Hematopoietic multipotent progenitor cell treated with erythropoietin and hydrocortisone succinate and interleukin-3 and kit ligand, for 4 days (in vitro differentiated cells): Measurements from ENCODE around the gene ZNF215.
A peak's percentile ranks its signal among the peaks of the same experiment; 100 is the strongest.
"Not testable (repeated sequence)": the region's sequence is repeated elsewhere in the genome, so short reads cannot be mapped to it uniquely, and the experiment has no call there.

Experiments used
- DNase-seq: peaks from one replicate; pipeline ENCODE4 v3.0.0-alpha.2; 2015

The ZNF215 gene

DNA sequence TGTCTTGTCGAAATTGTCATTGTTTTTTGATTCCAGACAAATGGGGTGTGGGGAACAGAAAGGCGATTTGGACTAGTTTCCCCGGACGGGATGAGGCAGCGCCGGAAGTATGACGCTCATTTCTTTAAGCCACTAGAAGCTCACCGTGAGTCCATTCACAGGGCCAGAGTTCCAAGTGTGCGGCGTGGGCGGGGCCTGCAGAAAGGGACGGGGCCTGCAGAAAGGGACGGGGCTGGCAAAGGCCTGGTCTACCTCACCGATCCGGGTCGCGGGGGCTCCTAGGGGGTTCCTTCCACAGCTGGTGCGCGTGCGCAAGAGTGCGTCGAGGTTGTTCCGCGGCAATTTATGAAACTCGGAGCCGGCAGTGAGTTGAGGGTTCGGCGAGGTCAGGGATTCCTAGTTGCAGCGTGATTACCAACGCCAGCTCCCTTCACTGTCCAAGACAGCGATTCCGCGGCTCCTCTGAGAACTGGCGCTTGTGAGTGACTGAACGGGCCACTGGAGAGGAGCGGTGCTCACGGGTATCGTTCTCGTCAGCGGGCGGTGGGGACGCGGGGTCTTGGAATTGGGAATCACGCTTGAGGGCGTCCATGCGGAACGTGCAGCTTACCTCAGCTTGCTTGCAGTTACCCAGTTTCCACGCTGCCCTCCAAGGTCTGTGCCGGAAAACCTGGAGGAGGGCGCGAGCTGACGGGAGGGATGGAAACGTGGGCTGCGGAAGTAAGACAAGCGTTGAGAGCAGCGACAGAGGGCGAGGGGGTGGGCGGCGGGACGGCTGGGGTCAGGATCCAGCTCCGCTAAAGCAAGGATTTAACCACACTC lies at the start of gene ZNF215:
ZNF215 (plus strand) TSS at position 219 of the 822 bp plus-strand sequence. CDS start 5,847 bp downstream, outside the sequence.
- DNase-seq: peak; percentile 95

DNA sequence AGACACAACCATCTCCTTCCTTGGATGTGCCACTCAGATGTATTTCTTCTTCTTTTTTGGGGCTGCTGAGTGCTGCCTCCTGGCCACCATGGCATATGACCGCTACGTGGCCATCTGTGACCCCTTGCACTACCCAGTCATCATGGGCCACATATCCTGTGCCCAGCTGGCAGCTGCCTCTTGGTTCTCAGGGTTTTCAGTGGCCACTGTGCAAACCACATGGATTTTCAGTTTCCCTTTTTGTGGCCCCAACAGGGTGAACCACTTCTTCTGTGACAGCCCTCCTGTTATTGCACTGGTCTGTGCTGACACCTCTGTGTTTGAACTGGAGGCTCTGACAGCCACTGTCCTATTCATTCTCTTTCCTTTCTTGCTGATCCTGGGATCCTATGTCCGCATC lies 49.3 kb upstream of the ZNF215 start:
- DNase-seq: no peak

DNA sequence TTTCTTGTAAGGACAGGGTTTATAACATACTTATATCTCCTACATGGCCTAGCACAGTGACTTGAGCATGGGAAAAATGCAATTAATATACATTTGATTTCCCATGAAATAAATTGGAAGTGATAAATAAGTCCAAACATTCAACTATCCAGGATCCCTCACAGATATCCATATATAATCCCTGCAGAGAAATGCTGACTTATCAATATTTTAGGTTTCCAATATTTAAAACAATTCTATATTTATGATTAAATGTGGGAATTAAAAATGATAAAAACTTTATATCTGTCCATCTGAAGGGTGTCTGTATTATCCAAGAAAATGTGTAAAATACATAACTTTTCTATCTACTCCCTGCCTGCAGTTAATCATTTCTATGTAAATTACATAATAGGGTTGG lies 43.5 kb upstream of the ZNF215 start:
- DNase-seq: no peak

DNA sequence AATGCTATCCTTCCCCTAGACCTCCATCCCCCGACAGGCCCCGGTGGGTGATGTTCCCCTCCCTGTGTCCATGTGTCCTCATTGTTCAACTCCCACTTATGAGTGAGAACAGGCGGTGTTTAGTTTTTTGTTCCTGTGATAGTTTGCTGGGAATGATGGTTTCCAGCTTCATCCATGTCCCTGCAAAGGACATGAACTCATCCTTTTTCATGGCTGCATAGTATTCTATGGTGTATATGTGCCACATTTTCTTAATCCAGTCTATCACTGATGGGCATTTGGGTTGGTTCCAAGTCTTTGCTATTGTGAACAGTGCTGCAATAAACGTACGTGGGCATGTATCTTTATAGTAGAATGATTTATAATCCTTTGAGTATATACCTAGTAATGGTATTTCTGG lies 38.5 kb upstream of the ZNF215 start:
- DNase-seq: not testable (repeated sequence)

DNA sequence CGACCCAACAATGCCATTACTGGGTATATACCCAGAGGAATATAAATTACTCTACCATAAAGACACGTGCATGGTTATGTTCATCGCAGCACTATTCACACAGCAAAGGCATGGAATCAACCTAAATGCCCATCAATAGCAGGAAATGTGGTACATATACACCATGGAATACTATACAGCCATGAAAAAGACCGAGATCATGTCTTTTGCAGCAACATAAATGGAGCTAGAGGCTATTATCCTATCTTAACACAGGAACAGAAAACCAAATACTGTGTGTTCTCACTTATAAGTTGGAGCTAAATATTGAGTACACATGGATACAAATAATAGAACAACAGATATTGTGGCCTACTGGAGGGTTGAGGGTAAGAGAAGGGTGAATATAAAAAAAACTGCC lies 37.4 kb upstream of the ZNF215 start:
- DNase-seq: no peak

DNA sequence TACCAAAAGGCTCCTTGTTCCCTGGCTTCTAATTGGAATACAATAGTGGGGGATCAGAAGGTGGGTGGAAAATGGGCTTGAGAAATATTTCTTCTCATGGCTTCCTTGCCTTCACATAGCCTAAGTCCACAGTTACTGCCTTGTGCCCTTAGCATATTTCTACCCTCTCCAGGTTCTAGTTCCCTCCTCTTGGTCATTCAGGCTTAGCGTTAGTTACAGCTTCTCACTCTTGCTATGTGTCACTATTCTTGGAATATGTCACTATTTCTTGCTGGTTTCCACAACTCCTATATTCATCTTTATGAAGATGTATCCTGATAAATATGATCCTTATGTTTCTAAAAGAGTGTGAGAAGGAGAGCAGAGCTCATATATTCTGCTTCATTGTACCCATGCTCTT lies 36.4 kb upstream of the ZNF215 start:
- no peak for DNase-seq

DNA sequence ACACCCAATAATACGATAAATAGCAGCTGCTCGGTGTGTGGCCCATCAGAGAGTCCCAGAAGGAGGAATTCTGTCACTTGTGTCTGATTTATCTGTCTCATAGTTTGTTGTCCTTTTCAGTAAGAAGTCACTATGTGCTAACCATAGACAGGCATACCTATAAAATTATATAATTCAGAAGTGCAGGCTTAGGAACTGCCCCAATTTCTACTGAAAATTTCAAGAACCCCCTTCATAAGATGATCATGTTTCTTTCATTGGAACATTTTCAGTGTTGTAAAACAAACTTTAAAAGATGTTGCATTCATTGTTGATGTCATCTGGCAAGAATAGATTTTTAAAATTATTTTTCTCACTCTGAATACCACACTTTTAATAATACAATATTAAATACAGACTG lies 33.8 kb upstream of the ZNF215 start, which contains the start of gene OR2D2:
OR2D2 (minus strand) TSS at position 101 of the 400 bp plus-strand sequence; CDS start at position 101, 0 bp downstream.
- no peak for DNase-seq

DNA sequence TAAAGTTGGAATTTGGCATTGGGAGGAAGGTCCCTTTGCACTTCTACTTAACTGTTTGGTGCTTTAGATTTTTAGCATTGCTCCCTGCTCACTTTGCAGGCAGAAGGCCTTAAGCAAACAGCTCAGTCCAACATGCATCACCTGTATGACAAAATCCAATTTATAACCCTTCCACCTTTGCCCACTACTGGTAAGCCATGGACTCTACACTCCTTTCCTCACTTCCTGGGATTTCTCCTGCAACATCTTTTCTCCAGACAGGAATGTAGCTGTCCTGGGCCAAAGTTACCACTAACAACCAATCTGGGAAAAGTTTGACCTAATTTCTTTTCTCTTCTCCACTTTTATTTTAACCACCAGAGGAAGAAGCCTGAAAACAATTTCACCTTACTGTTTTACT lies 32.1 kb upstream of the ZNF215 start:
- DNase-seq: no peak

DNA sequence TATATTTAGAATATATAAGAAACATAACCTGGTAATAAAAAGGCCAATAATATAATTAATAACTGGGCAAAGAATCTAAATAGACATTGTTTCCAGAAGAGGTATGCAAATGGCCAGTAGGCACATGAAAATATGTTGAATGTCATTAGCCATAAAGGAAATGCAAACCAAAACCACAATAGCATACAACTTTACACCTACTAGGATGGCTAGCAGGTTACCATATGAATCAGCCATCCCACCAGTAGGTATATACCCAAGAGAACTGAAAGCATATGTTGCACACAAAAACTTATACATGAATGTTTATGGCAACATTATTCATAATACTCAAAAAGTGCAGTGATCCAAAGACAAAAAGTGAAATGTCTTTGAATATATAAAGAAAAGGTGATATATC lies 31.2 kb upstream of the ZNF215 start:
- no peak for DNase-seq

DNA sequence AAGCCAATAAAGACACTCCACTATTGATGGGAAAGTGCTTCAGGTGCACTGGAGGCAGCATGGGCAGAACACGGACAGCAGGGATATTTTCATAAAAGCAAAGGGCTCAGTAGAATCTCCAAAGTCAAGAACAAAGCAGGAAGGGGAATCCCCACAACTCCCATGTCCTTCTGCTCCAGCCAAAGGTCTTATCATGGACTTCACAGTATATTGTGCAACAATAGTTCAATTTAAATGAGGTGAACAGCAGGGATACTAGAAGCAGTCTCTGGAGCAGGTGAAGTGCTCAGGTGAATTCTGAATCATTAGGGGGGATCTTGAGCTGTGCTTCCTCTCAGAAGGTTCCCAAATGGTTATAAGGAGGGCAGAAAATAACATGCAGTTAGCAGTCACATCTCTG lies 27.3 kb upstream of the ZNF215 start:
- DNase-seq: no peak

DNA sequence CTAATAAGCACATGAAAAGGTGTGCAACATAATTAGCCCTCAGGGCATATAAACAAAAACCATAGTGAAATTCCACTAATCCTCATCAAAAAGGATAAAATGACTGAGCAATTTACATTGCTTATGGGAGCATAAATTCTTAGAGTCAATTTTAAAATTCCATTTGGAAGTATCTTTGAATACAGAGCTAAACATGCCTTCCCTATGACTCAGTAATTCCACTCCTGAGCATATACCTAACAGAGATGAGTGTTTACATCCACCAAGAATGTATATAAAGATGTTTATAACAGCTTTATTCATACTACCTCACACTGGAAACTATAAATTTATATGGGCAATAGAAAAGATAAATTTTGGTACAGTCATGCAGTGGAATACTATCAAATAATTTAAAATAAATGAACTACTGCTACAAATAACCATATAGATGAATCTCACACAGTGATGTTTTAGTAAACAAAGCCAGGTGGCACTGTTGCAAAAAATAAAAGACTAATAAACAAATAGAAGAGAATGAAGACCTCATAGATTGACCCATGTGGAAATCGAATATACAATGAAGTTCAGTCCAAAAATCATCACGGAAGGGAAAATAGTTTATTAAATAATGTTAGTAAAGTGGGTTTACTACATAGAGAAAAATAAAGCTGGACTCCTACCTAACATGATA lies 25.8 kb upstream of the ZNF215 start:
- DNase-seq: no peak

DNA sequence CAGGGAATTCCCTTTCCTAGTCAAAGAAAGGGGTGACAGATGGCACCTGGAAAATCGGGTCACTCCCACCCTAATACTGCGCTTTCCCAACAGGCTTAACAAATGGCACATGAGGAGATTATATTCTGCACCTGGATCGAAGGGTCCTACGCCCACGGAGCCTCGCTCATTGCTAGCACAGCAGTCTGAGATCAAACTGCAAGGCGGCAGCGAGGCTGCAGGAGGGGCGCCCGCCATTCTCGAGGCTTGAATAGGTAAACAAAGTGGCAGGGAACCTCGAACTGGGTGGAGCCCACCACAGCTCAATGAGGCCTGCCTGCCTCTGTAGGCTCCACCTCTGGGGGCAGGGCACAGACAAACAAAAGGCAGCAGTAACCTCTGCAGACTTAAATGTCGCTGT lies 21.4 kb upstream of the ZNF215 start:
- DNase-seq: not testable (repeated sequence)

DNA sequence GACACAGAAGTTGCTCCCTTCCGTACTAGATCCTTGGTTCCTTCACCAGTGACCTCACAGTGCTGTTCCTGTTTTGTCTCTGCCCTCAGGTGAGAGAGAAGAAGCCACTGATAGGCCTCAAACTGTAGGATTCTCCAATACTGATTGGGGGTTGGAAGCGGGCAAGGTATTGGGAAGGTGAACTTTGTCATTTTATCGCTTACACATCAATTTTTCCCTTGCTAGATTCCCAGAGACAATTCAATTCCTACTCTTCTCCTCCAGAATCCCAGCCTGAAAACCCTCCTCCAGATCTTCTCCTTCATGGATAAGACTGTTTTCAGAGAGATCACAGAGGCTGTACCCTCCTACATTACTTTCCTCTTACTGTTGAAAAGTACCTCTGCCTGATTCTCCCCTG lies 14.8 kb upstream of the ZNF215 start:
- DNase-seq: no peak

DNA sequence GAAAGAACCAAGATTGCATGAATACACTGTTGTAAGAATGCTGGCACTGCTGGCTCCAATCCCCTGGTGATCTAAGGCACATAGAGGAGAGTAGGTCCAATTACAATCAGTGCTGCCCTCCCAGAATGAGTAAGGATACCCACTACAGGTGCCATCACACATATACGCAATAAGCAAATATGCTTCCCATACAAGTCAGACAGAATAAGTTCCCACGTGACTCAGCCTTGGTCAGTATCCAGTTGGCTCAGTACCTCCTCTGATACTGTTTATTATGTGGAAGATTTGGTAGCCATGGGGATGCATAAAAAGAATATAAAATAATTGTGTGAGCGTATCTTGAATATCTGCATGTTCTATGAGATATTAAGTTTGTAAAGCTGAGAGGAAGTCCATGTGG lies 14.3 kb upstream of the ZNF215 start:
- no peak for DNase-seq

DNA sequence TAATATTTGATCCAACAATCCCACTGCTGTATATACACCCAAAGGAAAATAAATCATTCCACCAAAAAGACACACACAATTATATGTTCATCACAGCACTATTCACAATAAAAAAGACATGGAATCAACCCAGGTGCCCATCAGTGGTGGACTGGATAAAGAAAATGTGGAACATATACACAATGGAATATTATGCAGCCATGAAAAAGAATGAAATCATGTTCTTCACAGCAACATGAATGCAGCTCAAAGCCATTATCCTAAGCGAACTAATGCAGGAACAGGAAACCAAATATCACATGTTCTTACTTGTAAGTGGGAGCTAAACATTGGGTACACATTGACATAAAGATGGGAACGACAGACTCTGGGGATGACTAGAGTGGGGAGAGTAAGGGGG lies 6.5 kb upstream of the ZNF215 start:
- no peak for DNase-seq

DNA sequence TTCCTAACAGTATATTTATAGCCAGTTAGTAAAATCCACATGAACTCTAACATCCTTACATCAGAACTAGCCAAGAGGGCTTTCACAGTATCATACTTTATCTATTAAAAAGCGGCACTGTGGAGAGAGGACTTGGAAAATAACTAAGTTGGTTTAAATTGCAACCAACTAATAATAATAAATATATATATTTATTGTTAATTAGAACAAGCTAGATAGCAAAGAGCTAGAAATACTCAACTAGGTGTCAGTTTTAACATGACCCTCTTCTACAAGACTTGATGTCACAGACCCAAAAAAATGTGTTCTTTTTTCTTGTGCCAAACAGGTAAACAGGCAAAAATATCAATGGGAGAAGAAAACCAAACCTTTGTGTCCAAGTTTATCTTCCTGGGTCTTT lies 5.5 kb upstream of the ZNF215 start, which contains the start of gene OR2D3:
OR2D3 (plus strand) TSS at position 301 of the 400 bp plus-strand sequence; CDS start at position 301, 0 bp downstream.
- DNase-seq: no peak

DNA sequence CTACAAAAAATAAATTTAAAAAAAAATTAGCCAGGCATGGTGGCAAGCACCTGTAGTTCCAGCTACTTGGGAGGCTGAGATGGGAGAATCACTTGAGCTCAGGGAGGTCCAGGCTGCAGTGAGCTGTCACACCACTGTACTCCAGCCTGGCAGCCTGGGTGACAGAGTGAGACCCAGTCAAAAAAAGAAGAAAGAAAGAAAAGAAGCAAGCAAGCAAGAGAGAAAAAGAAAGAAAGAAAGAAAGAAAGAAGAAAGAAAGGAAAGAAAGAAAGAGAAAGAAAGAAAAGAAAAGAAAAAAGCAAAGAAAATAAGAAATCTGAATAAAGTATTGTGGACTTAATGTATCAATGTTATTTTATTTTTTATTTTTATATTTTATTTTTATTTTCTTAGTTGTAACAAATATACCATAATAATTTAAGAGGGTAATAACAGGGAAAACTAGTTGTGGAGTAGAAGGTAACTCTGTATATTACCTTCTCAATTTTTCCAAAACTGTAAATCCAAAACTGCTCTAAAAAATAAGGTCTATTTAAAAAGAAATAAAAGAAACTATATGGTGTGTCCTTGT lies 1.1 kb upstream of the ZNF215 start:
- DNase-seq: no peak

DNA sequence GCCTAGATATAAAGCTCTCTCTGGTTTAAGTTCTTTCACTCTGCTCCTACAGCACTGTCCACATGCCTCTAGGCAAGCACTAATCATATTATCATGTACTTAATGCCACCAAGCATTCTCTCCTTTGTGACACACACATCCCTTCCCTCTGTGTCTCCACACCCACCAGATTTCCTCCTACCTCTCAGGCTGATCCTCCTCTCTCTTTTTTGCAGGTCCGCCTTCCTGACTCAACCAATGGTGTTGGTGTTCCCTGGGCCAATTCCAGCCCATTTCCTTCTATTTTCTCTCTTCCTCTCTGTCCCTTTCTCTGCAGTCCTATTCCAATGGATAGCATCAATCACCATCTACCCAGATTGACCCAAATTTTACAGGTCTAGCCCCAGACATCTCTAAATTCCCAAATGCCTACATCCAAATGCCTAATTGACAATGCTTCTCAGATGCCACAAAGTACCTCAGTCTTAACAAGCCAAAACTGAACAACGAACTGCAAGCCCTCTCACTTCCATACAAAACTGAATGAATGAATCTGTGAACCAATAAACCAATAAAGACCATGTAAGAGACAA lies 504 bp upstream of the ZNF215 start:
- peak; percentile 35 for DNase-seq

DNA sequence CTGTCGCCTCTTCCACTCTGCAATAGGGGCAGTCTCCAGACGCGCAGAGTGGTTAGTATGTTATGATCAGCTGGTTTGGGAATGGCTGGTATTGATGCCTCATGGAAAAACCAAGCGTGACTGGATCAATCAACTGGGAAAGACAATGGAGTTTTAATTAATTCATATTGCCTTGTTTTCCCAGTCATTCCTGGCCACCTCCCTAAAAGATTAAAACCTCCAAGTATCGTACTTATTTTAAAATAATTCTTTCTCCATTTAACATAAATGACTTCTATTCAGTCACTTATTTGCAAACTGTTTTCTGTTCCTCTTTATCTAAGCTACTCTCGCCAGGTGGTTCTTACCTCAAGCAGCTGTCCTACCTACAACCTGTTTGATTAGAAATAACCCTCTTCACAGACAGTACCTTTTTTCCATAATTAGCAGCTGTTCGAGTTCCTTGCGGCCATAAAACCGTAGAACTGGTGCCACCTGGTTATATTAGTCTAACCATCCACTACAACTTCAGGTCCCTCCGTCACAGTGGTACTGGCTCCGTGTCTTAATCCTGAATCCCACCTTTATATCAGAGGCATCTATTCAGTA lies 898 bp downstream of the ZNF215 start:
- DNase-seq: peak; percentile 18

DNA sequence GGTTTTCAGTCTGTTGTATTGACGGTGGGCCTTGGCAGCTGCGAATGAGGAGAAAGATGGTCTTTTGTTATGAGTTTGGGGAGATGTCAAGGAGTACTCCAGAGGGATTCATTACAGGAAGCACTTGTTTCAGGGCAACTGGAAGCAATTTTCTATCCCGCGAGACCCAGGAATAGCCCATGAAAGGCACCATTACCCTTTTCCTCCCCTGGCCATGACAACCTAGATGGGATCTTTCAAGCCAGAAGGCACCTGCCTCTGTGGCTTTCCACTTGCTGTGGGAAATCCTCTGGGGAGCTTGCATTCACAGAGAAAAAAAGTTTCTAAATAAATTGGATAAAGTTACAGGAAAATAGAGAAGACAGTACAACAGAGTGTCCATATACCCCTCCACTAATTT lies 2.7 kb downstream of the ZNF215 start:
- DNase-seq: no peak

DNA sequence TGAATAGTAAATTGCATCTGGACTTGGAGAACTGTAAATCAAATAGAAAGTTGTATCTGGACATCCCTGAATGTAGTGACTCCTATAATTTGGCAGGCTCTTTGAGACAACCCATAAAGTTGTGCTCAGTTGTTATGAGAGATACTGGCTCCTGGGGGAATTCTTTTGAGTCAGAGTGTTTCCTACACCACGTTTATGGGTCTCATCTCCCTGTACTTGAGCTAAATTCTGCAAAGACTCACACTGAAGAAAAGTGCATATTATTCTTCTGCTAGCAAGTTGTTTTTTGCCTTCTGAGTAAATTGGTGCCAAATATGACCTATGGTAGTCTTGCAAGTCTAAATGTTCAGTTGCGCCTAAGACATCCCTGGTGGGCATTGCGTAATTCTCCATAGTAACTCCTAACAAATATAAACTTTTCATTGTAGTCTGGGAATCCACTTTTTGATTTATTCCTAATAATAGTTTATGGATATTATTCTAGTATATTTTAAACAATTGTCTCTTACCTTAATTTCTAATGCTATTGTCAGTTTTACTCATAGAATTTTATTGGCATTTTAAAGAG lies 5.0 kb downstream of the ZNF215 start:
- DNase-seq: no peak

DNA sequence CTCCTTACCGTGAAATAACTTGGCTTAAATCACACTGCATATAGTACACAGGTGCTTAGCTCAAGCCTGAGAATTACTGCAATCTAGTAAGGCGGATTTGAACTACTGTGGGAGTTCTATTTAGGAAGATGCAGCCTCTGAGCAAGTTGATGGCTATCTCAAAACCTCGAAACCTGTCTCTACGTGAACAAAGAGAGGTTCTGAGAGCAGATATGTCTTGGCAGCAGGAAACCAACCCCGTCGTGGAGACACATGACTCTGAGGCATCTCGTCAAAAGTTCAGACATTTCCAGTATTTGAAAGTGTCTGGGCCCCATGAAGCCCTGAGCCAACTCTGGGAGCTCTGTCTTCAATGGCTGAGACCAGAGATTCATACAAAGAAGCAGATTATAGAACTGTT lies 5.9 kb downstream of the ZNF215 start:
- no peak for DNase-seq

DNA sequence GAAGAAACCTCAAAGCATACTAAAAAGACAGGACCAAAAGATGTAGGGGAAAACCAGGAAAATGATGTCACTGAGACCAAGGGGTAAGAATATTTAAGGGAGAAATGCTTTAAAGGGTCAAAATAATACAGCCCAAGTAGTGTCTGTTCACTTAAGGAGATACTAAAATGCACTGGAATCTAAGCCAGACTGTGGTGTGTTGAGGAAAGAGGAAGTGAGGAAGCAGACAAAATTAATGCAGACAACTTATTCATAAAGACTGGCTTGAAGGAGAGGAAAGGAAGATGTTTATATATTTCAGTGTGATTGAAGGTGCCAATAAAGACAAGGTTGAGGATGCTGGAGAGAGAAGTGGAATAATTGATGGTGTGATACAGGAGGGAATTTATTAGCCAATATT lies 15.7 kb downstream of the ZNF215 start:
- peak; percentile 35 for DNase-seq
